Measurements from ENCODE around the gene NRIP1. TPM values are rescaled to one million over a fixed set of nuclear protein-coding genes. Genes with fewer than 3 reads are reported as not detected.

NRIP1 gene
- total RNA-seq, 1 donor from 2014 or later: 38.5 TPM

- no peak for DNase-seq (ENCODE audit: low spot score)
Observed at GRCh38 chr21:14922980-14923379, 141.8 kb downstream of the NRIP1 start.

DNA sequence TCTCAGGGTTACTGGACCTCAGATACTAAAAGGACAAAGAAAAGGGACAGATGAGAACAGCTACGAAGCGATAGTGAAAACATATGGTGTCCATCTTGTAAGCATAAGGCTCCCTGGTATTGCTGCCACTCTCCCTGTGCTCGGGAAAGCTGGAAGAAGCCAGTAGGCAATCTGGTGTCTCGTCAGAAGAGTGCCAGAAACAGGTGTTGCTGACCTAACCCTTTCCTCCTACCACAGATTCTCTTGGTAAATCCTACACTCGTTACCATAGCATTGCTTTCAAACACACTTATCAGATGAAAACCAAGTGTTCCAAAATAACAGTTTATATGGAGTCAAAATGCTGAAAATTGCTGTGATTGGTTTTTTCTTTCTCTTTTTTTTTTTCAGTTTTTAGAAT lies 146.3 kb downstream of the NRIP1 start:
- no peak for DNase-seq (ENCODE audit: low spot score)

GRCh38 chr21:14917762-14918161 lies 147.0 kb downstream of the NRIP1 start:
- peak; percentile 35 for DNase-seq (ENCODE audit: low spot score)

GRCh38 chr21:14916676-14917141 lies 148.1 kb downstream of the NRIP1 start:
- peak; percentile 43 for DNase-seq (ENCODE audit: low spot score)

GRCh38 chr21:14913638-14914037 lies 151.2 kb downstream of the NRIP1 start:
- DNase-seq (ENCODE audit: low spot score): peak; percentile 30

DNA sequence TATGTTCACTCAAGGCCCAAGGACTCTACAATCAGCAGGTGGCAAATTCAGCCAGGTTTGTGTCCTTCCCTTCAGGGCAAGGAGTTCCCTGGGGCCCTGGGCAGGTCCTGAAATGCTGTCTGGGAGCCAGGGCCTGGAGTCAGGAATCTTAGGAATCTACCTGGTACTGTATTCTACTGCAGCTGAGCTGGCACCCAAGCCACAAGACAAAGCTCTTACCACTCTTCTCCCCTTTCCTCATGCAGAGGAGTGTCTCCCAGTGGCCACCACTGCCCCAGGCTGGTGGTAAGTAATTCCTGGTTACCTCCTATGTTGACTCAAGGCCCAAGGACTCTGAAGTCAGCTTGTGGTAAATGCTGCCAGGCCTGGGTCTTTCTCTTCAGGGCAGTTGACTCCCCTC lies 153.4 kb downstream of the NRIP1 start:
- DNase-seq (ENCODE audit: low spot score): no peak
